GM18858 (cell line): ENCODE data around the gene SPDYE3.

Experiments
- ATAC-seq: cut with Tn5 transposase; IDR thresholded peaks from one replicate; pipeline ENCODE4 v1.9.1; 2021; ENCODE audit not compliant: unreplicated experiment

SPDYE3 gene

GRCh38 chr7:100370303-100370702, 62.8 kb downstream of the SPDYE3 start:
- ATAC-seq = no peak

- ATAC-seq = no peak
These were observed 63.2 kb downstream of the SPDYE3 start for GRCh38 chr7:100370746-100371145.

- no peak for ATAC-seq
These were observed 64.2 kb downstream of the SPDYE3 start for GRCh38 chr7:100371561-100372171.
